D721Med (cell line): ENCODE results near the gene OSER1.

ENCODE experiments used
- DNase-seq: peaks from one replicate; pipeline ENCODE4 v3.0.0; 2011; ENCODE audit warnings: low spot score; ENCODE audit not compliant: insufficient read length
- FAIRE-seq: peaks from 2 replicates; lab custom pipeline; 2011; peaks lifted over from hg19 to GRCh38; lab: Jason Lieb, UNC
- CTCF ChIP-seq: IDR thresholded peaks from 2 replicates; pipeline ENCODE4 v1.5.1; 2012; ENCODE audit warnings: mild to moderate bottlenecking, control low read depth; ENCODE audit not compliant: insufficient read depth; ENCODE audit errors: missing control alignments

Gene OSER1

DNA sequence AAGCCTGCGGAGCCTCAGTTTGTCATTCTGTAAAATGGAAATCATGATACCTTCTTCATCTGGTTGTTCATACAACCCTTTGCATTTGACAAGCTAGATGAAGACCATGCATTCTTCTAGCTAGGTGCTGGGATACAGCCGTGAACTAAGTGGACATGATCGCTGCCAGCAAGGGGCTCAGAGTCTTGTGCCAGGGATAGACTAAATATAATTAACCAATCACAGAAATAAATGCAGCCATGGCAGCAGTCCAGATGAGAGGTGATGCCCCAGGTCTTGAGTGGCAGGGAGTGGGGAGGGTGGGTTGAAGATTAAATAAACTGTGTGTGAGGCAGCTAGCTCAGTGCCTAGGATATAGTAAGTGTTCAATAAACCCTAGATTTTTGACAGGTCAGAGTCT lies 42.8 kb downstream of the OSER1 start:
- no peak for DNase-seq
- TF ChIP-seq CTCF, result no peak
- no peak for FAIRE-seq

DNA sequence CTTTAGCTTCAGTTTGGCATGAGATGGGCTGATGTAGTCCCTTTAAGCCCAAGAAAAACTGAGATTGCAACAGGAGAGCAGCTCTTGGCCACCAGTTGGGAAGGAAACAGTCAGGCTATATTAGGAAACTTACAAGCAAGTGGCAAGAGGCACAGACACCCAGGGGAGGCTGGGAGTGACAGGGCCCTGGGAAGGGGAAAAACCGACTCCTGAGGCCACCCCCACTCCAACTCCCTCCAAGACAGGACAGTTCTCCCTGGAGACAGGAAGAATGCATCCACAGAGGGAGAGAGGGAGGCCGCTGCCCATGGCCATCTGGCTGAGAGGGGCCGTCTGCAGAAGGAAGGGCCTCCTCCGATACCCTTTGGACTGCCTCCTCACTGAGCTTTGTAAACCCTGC lies 44.1 kb downstream of the OSER1 start:
- DNase-seq, result no peak
- no peak for FAIRE-seq
- no peak for TF ChIP-seq CTCF

GRCh38 chr20:44166008-44166407 lies 44.6 kb downstream of the OSER1 start:
- no peak for DNase-seq
- no peak for FAIRE-seq
- no peak for TF ChIP-seq CTCF

- DNase-seq, result no peak
- FAIRE-seq, result no peak
Measured at GRCh38 chr20:44160133-44160532, 50.4 kb downstream of the OSER1 start.

GRCh38 chr20:44159711-44160110 lies 50.9 kb downstream of the OSER1 start:
- TF ChIP-seq CTCF, result no peak
- DNase-seq (no peak), FAIRE-seq (no peak)

More at GRCh38 chr20:44160133-44160532, 50.4 kb downstream of the OSER1 start:
- TF ChIP-seq CTCF, result no peak

DNA sequence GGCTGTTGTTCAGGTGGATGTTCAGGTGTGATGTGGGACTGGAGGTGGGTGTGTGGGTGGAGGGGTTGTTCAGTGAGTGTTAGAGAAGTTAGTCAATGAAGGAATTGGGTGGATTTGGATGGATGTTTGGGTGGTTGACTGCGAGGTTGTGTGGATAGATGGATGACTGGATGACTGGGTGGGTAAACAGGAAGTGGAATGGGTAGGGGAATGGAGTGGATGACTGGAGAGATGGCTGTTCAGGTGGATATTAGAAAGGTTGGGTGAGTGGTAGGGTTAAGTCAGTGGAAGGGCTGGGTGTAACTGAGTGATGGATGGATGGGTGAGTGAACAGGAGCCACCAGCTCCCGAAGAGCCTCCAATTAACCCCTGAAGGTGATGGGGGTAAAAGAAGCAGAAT lies 51.4 kb downstream of the OSER1 start:
- FAIRE-seq (no peak), DNase-seq (no peak)
- no peak for TF ChIP-seq CTCF

- FAIRE-seq (no peak), DNase-seq (no peak)
- no peak for TF ChIP-seq CTCF
Measured at GRCh38 chr20:44157061-44157460, 53.5 kb downstream of the OSER1 start.
